Esophagus squamous epithelium (tissue), 4 donors: ENCODE data around the gene ZFHX3.

Experiments used
- POLR2A ChIP-seq, 4 donors: fragments of 450-650 bp; IDR thresholded peaks; one replicate each; pipeline ENCODE4 v1.6.1; 2017; ENCODE audit warnings: antibody characterized with exemption in 4 of 4, mild to moderate bottlenecking in 4 of 4, moderate library complexity in 3 of 4
- TF ChIP-seq, protein P1 (sequence below), 6 experiments: fragments of 450-650 bp in 4 of 6; fragments of 200-600 bp in 2 of 6; sonication (generic) in 2 of 6; IDR thresholded peaks; one replicate each; pipeline ENCODE4 v1.5.1; 2016 to 2019; ENCODE audit warnings: antibody characterized with exemption in 6 of 6, mild to moderate bottlenecking in 4 of 6, moderate library complexity in 4 of 6

DNA sequence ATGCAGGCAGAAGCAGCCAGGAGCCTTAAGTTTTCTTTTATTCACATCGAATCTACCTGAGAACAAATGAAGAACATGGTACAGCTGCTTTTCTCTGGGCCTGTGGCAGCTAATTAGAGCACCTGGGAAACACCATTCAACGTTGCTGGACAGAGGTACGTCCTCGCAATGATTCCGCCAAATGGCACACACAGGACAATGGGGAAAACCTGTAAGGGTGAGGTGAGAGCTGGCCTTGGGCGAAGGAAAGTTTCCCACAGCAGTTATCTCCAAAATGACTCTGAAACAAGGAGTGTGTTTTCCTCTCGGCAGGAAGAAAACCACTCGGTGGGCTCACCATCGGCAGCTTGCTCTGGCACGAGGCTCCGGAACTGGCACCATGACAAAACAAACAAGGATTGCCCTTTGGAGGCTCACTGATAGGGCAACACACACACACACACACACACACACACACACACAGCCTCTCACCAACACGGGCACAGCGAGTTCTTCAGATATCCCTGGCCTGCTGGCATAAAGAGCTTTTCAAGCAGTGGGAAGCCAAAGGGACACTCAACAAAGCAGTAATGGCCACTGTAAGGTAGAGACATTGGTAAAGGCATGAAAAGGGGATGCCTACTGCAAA is 73.7 kb downstream of the ZFHX3 start:
- TF ChIP-seq, protein P1, sequence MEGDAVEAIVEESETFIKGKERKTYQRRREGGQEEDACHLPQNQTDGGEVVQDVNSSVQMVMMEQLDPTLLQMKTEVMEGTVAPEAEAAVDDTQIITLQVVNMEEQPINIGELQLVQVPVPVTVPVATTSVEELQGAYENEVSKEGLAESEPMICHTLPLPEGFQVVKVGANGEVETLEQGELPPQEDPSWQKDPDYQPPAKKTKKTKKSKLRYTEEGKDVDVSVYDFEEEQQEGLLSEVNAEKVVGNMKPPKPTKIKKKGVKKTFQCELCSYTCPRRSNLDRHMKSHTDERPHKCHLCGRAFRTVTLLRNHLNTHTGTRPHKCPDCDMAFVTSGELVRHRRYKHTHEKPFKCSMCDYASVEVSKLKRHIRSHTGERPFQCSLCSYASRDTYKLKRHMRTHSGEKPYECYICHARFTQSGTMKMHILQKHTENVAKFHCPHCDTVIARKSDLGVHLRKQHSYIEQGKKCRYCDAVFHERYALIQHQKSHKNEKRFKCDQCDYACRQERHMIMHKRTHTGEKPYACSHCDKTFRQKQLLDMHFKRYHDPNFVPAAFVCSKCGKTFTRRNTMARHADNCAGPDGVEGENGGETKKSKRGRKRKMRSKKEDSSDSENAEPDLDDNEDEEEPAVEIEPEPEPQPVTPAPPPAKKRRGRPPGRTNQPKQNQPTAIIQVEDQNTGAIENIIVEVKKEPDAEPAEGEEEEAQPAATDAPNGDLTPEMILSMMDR (IDR thresholded peaks at IDR 0.05), result no peak
- no peak for TF ChIP-seq POLR2A (IDR thresholded peaks at IDR 0.05)
